Lower leg skin (tissue), 3 donors: ENCODE data around the gene EMC8.

Experiments used
- CTCF ChIP-seq, 3 donors: fragments of 450-650 bp; IDR thresholded peaks; one replicate each; pipeline ENCODE4 v1.5.1; 2016; ENCODE audit warnings: antibody characterized with exemption in 3 of 3, mild to moderate bottlenecking in 3 of 3, moderate library complexity in 2 of 3
- POLR2A ChIP-seq, 2 donors: fragments of 450-650 bp; IDR thresholded peaks; one replicate each; pipeline ENCODE4 v1.6.1; 2016 to 2017; ENCODE audit warnings: antibody characterized with exemption in 2 of 2, mild to moderate bottlenecking in 1 of 2, moderate library complexity in 1 of 2

DNA sequence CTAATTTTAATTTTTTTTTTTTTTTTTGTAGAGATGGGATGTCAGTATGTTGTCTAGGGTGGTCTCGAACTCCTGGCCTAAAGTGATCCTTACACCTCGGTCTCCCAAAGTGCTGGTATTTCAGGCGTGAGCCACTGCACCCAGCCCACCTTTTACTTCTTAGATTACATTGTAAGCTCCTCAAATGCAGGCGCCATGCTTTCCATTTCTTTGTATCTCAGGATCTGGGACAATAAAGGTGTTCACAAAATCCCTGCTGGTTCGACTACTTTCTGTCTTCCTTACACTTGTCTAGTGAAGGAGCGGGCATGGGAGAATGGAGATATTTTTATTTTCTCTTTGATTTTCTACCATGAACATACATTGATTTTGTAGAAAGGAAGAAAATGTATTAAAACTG, 25.2 kb downstream of the EMC8 start:
- TF ChIP-seq CTCF (IDR thresholded peaks at IDR 0.05) = no peak
- no peak for TF ChIP-seq POLR2A (IDR thresholded peaks at IDR 0.05)
